T-helper 2 cell treated with Interferon-gamma antibody and Interleukin-4, amounts not matched to agents 5 μg/mL and 100 μg/mL, for 36 hours (primary cell): Measurements from ENCODE around the gene PLEKHG5.
"Not testable (repeated sequence)": the region's sequence is repeated elsewhere in the genome, so short reads cannot be mapped to it uniquely, and the experiment has no call there.

ENCODE experiments used
- DNase-seq: peaks from one replicate; pipeline ENCODE4 v3.0.0; 2021; ENCODE audit warnings: low spot score
- H3K27ac Mint-ChIP-seq: one replicate; pipeline ENCODE4 v1.8.0; 2021; ENCODE audit warnings: mild to moderate bottlenecking, mixed read lengths
- H3K27me3 Mint-ChIP-seq: one replicate; pipeline ENCODE4 v1.8.0; 2021; ENCODE audit warnings: low read depth, mixed read lengths
- H3K36me3 Mint-ChIP-seq: one replicate; pipeline ENCODE4 v1.8.0; 2021; ENCODE audit warnings: low read depth, mixed read lengths
- H3K4me1 Mint-ChIP-seq: one replicate; pipeline ENCODE4 v1.8.0; 2021; ENCODE audit warnings: low read depth, mixed read lengths
- H3K4me3 Mint-ChIP-seq: one replicate; pipeline ENCODE4 v1.8.0; 2022; ENCODE audit warnings: mild to moderate bottlenecking, moderate library complexity, mixed read lengths
- H3K9me3 Mint-ChIP-seq: one replicate; pipeline ENCODE4 v1.8.0; 2021; ENCODE audit warnings: mixed read lengths

The PLEKHG5 gene

DNA sequence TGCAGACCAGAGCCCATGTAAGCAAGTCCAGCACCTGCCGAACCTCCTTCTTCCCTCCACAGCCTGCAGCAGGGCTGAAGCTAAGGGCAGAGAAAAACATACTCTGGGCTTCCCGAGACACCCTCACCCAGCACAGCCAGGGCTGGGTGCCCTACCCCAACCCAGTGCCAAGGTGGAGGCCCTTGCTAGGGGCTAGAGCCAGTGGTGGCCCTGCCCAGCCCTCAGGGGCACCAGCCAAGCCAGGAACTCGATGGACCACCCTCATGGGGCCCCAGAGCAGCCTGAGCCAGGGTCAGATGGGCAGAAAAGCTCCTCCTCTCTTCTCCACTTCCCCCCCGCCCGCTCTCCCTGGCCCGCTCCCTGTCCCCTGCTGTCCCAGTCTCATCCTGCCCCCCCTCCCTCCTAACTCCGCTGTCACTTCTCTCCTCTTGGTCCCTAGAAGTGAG lies 41.4 kb downstream of the PLEKHG5 start:
- Mint-ChIP-seq H3K4me1 (peaks cover 10% of the 10 kb centered on the region), H3K4me3 (no peak overlapping the region), H3K27ac (no peak overlapping the region), H3K27me3 (peaks cover 62% of the 10 kb centered on the region), H3K36me3 (no peaks in the 10 kb centered on the region), H3K9me3 (no peaks in the 10 kb centered on the region)
- DNase-seq: no peak

DNA sequence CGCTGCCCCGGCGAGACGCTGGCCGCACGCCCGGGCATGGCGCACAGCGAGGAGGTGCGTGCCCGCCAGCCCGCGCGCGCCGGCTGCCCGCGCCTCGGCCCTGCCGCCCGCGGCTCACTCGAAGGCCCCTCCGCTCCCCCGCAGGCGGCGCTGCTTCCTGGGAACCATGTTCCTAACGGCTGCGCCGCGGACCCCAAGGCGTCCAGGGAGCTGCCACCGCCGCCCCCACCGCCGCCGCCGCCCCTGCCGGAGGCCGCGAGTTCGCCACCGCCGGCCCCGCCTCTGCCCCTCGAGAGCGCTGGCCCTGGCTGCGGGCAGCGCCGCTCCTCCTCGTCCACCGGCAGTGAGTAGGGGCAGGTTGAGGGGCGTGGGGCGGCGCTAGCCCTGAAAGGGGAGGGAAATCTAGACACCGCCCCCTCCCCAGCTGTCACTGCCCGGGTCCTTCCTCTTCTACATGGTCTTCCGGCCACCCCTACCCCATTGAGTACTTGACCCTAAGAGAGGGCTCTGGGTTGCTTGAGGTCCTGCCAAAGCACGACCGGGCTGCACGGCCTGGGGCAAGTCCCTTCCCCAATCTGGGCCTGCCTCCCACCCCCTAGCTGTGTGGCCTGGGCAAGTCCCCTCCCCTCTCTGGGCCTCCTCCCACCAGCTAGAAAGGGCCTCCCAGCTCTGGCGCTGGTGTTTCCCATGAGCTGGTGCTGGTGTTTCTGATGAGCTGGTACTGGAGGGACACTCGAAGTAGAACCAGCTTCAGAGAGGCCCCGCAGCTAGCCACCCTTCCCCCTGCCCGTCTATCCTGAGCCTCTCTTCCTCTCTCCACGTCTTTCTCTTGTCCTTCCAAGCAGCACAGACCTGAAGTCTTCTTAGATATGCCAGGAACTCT lies 42.5 kb downstream of the PLEKHG5 start:
- Mint-ChIP-seq H3K36me3 (no peaks in the 10 kb centered on the region), H3K9me3 (no peaks in the 10 kb centered on the region), H3K27ac (no peak overlapping the region), H3K27me3 (peaks cover 65% of the 10 kb centered on the region), H3K4me1 (peaks cover 10% of the 10 kb centered on the region), H3K4me3 (peak overlapping the region; percentile 12)
- no peak for DNase-seq

DNA sequence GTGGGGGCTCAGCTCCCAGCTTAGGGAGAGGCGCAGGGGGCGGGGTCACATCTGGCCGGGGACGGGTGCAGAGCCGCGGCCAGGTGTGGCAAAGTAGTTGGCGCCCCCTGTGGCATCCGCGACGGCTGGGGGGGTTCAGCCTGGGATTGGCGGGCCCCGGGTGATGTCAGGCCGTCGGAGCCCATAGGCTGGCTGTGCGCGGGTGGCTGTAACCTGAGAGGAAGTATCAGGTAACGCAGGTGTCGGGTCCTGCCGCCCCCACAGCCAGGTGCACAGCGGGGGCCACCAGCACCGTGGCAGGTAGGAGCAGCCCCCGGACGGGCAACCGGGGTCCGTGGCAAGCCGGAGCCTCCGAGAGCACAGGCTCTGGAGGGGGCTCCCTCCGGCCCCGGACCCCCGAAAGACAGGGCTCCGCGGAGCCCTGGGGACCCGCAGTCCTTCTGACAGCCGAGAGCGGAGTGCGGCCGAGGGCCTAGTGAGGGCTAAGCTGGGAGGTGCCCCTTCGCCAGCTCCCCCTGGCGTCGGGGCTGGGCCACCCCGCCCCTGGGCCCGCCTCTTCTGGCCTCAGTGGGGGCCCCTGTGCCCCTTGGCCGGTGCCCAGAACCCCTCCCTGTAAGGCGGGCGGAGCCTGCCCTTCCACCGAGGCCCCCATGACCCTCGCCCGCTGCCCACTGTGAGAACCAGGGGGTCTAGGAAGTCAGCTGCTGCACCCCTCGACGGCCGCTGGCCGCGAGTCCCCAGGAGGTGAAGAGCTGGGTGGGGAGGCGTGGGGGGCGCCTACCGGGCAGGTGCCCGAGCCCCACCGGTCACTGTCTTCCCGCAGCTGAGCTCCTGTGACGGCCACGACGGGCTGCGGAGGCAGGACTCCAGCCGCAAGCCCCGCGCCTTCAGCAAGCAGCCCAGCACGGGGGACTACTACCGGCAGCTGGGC lies 43.4 kb downstream of the PLEKHG5 start:
- Mint-ChIP-seq H3K4me1 (peaks cover 5% of the 10 kb centered on the region), H3K36me3 (no peaks in the 10 kb centered on the region), H3K27ac (no peak overlapping the region), H3K9me3 (no peaks in the 10 kb centered on the region), H3K27me3 (peaks cover 56% of the 10 kb centered on the region), H3K4me3 (no peak overlapping the region)
- no peak for DNase-seq

- Mint-ChIP-seq H3K36me3 (no peaks in the 10 kb centered on the region), H3K27ac (no peak overlapping the region), H3K4me3 (no peak overlapping the region), H3K4me1 (peaks cover 5% of the 10 kb centered on the region), H3K9me3 (no peaks in the 10 kb centered on the region), H3K27me3 (peaks cover 49% of the 10 kb centered on the region)
- DNase-seq: no peak
These were observed 44.2 kb downstream of the PLEKHG5 start for GRCh38 chr1:6447016-6447817.

DNA sequence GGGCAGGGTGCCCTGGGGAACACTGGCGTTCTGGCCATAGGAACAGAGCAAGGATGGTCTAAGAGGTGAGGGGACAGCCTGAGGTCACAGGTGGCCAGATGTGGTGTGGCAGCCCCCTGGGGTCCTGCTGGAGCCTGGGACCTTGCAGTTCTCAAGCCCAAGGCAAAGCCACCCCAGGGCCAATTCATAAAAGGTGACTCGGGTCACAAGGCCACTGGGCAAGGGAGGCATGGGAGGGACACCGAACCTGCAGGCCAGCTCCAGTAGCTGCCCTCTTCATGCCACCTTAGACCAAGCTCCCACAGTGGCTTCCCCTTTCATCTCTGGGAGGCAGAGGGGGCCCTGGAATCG lies 44.8 kb downstream of the PLEKHG5 start:
- Mint-ChIP-seq H3K27me3 (peaks cover 49% of the 10 kb centered on the region), H3K9me3 (no peaks in the 10 kb centered on the region), H3K27ac (no peak overlapping the region), H3K36me3 (no peaks in the 10 kb centered on the region), H3K4me3 (no peak overlapping the region), H3K4me1 (peaks cover 5% of the 10 kb centered on the region)
- no peak for DNase-seq

DNA sequence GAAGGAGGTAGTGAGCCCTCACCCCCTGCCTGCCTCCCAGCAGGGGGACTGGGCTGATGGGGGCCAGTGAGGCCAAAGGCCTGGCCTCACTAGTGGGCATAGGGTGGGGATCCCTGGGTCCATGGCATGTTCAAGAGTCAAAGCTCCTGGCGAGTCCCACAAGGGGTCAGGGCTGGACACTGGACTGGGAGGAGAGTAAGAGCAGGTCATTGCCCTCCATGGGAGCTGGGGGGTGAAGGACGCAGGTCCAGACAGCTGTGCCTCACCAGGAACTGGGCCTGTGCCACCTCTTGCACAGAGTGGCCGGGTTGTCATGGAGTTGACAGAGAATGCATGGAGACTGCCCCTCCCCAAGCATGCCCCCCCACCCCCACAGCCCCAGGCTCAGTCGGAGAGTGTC lies 45.5 kb downstream of the PLEKHG5 start:
- H3K4me1 Mint-ChIP-seq, H3K36me3 Mint-ChIP-seq, DNase-seq, H3K9me3 Mint-ChIP-seq, H3K27ac Mint-ChIP-seq, H3K4me3 Mint-ChIP-seq: not testable (repeated sequence)
- H3K27me3 Mint-ChIP-seq: peaks cover 54% of the 10 kb centered on the region

DNA sequence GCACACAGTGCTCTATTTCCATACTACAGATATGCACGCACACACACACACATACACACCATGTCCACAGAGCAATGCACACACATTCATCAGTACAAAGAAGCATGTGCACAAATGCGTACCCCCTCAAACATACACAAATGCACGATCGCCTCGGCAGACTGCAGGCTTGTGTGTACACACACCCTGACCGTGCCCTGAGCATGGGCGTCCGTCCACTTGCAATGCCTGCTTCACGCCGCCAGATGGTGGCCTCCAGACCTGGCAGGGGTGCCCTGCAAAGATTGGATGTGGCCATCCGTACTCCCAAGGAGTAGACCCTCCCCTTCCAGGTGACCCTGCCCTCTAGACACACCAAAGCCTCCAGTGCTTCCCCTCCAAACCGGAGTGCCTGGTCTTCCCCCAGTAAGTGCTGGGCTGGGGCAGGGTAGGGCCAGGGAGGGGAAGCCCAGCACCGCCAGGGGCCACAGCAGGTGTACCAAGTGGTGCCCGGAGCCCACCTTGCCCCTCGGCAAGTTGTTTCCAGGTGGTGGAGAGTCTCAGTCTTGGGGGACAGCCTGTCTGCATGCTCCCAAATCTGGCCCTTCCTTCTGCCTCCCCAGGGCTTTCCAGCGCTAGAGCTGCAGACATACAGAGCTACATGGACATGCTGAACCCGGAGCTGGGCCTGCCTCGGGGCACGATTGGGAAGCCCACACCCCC lies 46.3 kb downstream of the PLEKHG5 start:
- Mint-ChIP-seq H3K4me3 (no peak overlapping the region), H3K4me1 (peaks cover 7% of the 10 kb centered on the region), H3K9me3 (no peaks in the 10 kb centered on the region), H3K27me3 (peaks cover 48% of the 10 kb centered on the region), H3K36me3 (no peaks in the 10 kb centered on the region), H3K27ac (no peak overlapping the region)
- DNase-seq: no peak

- Mint-ChIP-seq H3K27ac (no peak overlapping the region), H3K27me3 (peaks cover 46% of the 10 kb centered on the region), H3K4me1 (peaks cover 6% of the 10 kb centered on the region), H3K4me3 (no peak overlapping the region), H3K9me3 (no peaks in the 10 kb centered on the region), H3K36me3 (no peaks in the 10 kb centered on the region)
- DNase-seq: no peak
These were observed 47.1 kb downstream of the PLEKHG5 start for GRCh38 chr1:6444377-6444776.

- no peaks in the 10 kb centered on the region for H3K36me3 Mint-ChIP-seq
- H3K9me3 Mint-ChIP-seq: no peaks in the 10 kb centered on the region
- H3K27ac Mint-ChIP-seq: no peak overlapping the region
- H3K4me3 Mint-ChIP-seq: no peak overlapping the region
- H3K27me3 Mint-ChIP-seq: peaks cover 48% of the 10 kb centered on the region
- no peak for DNase-seq
- H3K4me1 Mint-ChIP-seq: peaks cover 1% of the 10 kb centered on the region
These were observed 47.9 kb downstream of the PLEKHG5 start for GRCh38 chr1:6443339-6444115.

- Mint-ChIP-seq H3K9me3 (no peaks in the 10 kb centered on the region), H3K27me3 (peaks cover 44% of the 10 kb centered on the region), H3K4me3 (no peak overlapping the region), H3K27ac (no peak overlapping the region), H3K36me3 (no peaks in the 10 kb centered on the region), H3K4me1 (peaks cover 5% of the 10 kb centered on the region)
- no peak for DNase-seq
These were observed 49.9 kb downstream of the PLEKHG5 start for GRCh38 chr1:6441586-6441985.

GRCh38 chr1:6440198-6441126 lies 51.0 kb downstream of the PLEKHG5 start:
- Mint-ChIP-seq H3K4me1 (peaks cover 5% of the 10 kb centered on the region), H3K9me3 (no peaks in the 10 kb centered on the region), H3K4me3 (peak overlapping the region; percentile 51), H3K36me3 (no peaks in the 10 kb centered on the region), H3K27ac (no peak overlapping the region), H3K27me3 (peaks cover 39% of the 10 kb centered on the region)
- peak; percentile 69 for DNase-seq

DNA sequence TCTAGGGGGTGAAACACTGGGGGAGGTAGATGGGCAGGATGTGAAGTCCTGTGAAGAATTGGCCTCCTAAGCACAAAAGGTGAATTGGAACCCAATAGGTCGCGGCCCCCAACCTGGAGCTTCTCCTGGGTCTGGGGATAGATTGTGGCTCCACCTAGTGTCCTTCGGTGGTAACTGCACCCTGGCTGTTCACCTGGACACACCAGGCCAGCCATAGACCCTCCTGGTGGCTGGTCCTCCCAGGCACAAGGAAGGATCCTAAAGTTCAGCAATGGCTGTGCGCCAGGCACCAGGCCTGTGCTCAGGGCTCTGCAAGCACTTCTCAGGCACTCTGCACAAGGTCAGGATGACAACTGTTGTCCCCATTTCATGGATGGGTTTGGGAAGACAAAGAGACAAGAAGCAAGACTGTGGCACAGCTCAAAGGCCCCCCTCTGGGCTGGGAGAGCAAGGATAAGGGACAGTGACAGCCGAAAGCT lies 53.4 kb downstream of the PLEKHG5 start:
- Mint-ChIP-seq H3K36me3 (no peaks in the 10 kb centered on the region), H3K27ac (no peak overlapping the region), H3K4me3 (no peak overlapping the region), H3K4me1 (peaks cover 5% of the 10 kb centered on the region), H3K27me3 (peaks cover 34% of the 10 kb centered on the region), H3K9me3 (no peaks in the 10 kb centered on the region)
- DNase-seq: peak; percentile 51
